Bronchial epithelial cell (primary cell): ENCODE measurements around the gene NSUN2. TPM values are rescaled to one million over a fixed set of nuclear protein-coding genes. Genes with fewer than 3 reads are reported as not detected.
"Not testable (repeated sequence)": the region's sequence is repeated elsewhere in the genome, so short reads cannot be mapped to it uniquely, and the experiment has no call there.

Source experiments
- DNase-seq: peaks from one replicate; pipeline ENCODE4 v3.0.0-alpha.2; 2010; ENCODE audit warnings: low read depth
- FAIRE-seq: peaks from 2 replicates; lab custom pipeline; 2011; peaks lifted over from hg19 to GRCh38; lab: Jason Lieb, UNC
- H3K27me3 ChIP-seq: 2 replicates; pipeline ENCODE4 v1.5.1; 2011; ENCODE audit warnings: low read length; ENCODE audit not compliant: control insufficient read depth, insufficient read depth
- H3K36me3 ChIP-seq: 2 replicates; pipeline ENCODE4 v1.5.1; 2011; ENCODE audit warnings: low read length; ENCODE audit not compliant: control insufficient read depth, insufficient read depth
- H3K4me3 ChIP-seq: 2 replicates; pipeline ENCODE4 v1.5.1; 2011; ENCODE audit warnings: mild to moderate bottlenecking, low read depth, low read length, control low read depth
- total RNA-seq: library from RNA; depleted of rRNA; stranded (reverse); fragments of >200 nt; gene quantifications from 2 replicates; pipeline ENCODE4 v1.2.1, GENCODE V29; 2014
- TF ChIP-seq, protein P1 (sequence below): IDR thresholded peaks from 2 replicates; pipeline ENCODE4 v1.5.1; 2011; ENCODE audit warnings: mild to moderate bottlenecking, moderate library complexity, low read length, control low read depth, inconsistent platforms; ENCODE audit not compliant: insufficient read depth, severe bottlenecking

NSUN2 gene
- total RNA-seq, 1 donor from 2014 or later: 78.5 TPM

GRCh38 chr5:6675784-6676491 lies 43.1 kb upstream of the NSUN2 start:
- FAIRE-seq: no peak
- Histone ChIP-seq H3K27me3 (no peaks in the 10 kb centered on the region), H3K4me3 (no peak overlapping the region), H3K36me3 (no peaks in the 10 kb centered on the region)
- TF ChIP-seq, protein P1, sequence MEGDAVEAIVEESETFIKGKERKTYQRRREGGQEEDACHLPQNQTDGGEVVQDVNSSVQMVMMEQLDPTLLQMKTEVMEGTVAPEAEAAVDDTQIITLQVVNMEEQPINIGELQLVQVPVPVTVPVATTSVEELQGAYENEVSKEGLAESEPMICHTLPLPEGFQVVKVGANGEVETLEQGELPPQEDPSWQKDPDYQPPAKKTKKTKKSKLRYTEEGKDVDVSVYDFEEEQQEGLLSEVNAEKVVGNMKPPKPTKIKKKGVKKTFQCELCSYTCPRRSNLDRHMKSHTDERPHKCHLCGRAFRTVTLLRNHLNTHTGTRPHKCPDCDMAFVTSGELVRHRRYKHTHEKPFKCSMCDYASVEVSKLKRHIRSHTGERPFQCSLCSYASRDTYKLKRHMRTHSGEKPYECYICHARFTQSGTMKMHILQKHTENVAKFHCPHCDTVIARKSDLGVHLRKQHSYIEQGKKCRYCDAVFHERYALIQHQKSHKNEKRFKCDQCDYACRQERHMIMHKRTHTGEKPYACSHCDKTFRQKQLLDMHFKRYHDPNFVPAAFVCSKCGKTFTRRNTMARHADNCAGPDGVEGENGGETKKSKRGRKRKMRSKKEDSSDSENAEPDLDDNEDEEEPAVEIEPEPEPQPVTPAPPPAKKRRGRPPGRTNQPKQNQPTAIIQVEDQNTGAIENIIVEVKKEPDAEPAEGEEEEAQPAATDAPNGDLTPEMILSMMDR: peak; percentile 14
- no peak for DNase-seq

- TF ChIP-seq, protein P1: no peak
- no peak for DNase-seq
- Histone ChIP-seq H3K27me3 (no peaks in the 10 kb centered on the region), H3K36me3 (peaks cover 5% of the 10 kb centered on the region), H3K4me3 (no peak overlapping the region)
- no peak for FAIRE-seq
Measured at GRCh38 chr5:6674886-6675285, 42.0 kb upstream of the NSUN2 start.

- H3K4me3 ChIP-seq: no peak overlapping the region
- DNase-seq (no peak), FAIRE-seq (no peak)
- peaks cover 7% of the 10 kb centered on the region for H3K36me3 ChIP-seq
- TF ChIP-seq, protein P1: no peak
- no peaks in the 10 kb centered on the region for H3K27me3 ChIP-seq
Measured at GRCh38 chr5:6674421-6674820, 41.6 kb upstream of the NSUN2 start.

DNA sequence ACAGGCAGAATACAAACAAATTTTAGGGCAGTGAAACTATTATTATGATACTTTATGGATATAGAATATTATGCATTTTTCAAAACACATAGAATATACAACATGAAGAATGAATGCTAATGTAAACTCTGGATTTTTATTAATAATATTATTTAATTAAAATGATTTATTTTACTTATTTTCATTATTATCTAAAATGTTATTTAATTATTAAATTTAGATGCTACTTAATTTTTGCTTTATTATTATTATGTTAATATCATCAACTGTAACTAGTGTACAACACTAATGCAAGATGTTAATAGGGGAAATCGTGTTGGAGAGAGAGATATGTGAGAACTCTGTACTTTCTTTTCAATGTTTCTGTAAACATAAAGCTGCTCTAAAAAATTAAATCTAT lies 41.1 kb upstream of the NSUN2 start:
- Histone ChIP-seq H3K36me3 (peaks cover 7% of the 10 kb centered on the region), H3K4me3 (no peak overlapping the region), H3K27me3 (no peaks in the 10 kb centered on the region)
- TF ChIP-seq, protein P1: no peak
- DNase-seq: no peak
- FAIRE-seq: no peak

GRCh38 chr5:6673031-6673430 lies 40.2 kb upstream of the NSUN2 start:
- no peak overlapping the region for H3K4me3 ChIP-seq
- peaks cover 7% of the 10 kb centered on the region for H3K36me3 ChIP-seq
- DNase-seq (no peak), FAIRE-seq (no peak)
- H3K27me3 ChIP-seq: no peaks in the 10 kb centered on the region
- TF ChIP-seq, protein P1: no peak

GRCh38 chr5:6668717-6669116 lies 35.9 kb upstream of the NSUN2 start:
- FAIRE-seq: peak; percentile 62
- not testable (repeated sequence) for DNase-seq, H3K27me3 ChIP-seq, H3K4me3 ChIP-seq
- H3K36me3 ChIP-seq: peaks cover 14% of the 10 kb centered on the region
